ENCODE data around the gene PLEKHH1. TPM values are rescaled to one million over a fixed set of nuclear protein-coding genes. Genes with fewer than 3 reads are reported as not detected.

PLEKHH1 gene
- total and polyA plus RNA-seq, 3 donors from 2014 or later = 21.4 to 61.3 (median 49.1) TPM

GRCh38 chr14:67607646-67608045 lies 74.6 kb downstream of the PLEKHH1 start:
- H3K4me3 ChIP-seq = no peak overlapping the region

GRCh38 chr14:67609642-67610310 lies 76.7 kb downstream of the PLEKHH1 start:
- intact Hi-C loops (cut with DNase I; ENCODE audit: low total_unique reads) = no loop called here
- Histone ChIP-seq H3K4me3 (no peak overlapping the region), H3K4me1 (no peaks in the 10 kb centered on the region), H3K27me3 (no peaks in the 10 kb centered on the region), H3K9me3 (no peaks in the 10 kb centered on the region), H3K36me3 (ENCODE audit: low read depth, missing control alignments) (no peaks in the 10 kb centered on the region), H3K27ac (no peak overlapping the region)
- DNase-seq = no peak
- TF ChIP-seq CTCF (IDR thresholded peaks at IDR 0.05) (no peak), POLR2A (IDR thresholded peaks at IDR 0.05) (no peak)
- WGBS, 2 donors = 70 to 80% methylated on average over 10 of the region's 10 CpGs

More at GRCh38 chr14:67607646-67608045, 74.6 kb downstream of the PLEKHH1 start:
- 88 to 97% methylated on average over 5 of the region's 5 CpGs for WGBS, 2 donors
- H3K27me3 ChIP-seq = no peaks in the 10 kb centered on the region
- H3K27ac ChIP-seq = no peak overlapping the region
- intact Hi-C loops (cut with DNase I; ENCODE audit: low total_unique reads) = no loop called here
- no peak for DNase-seq
- no peaks in the 10 kb centered on the region for H3K9me3 ChIP-seq
- no peaks in the 10 kb centered on the region for H3K36me3 ChIP-seq (ENCODE audit: low read depth, missing control alignments)
- no peak for TF ChIP-seq CTCF (IDR thresholded peaks at IDR 0.05)
- no peak for TF ChIP-seq POLR2A (IDR thresholded peaks at IDR 0.05)
- no peaks in the 10 kb centered on the region for H3K4me1 ChIP-seq

GRCh38 chr14:67610491-67610890 lies 77.4 kb downstream of the PLEKHH1 start:
- H3K27ac ChIP-seq = no peak overlapping the region
- no peaks in the 10 kb centered on the region for H3K36me3 ChIP-seq (ENCODE audit: low read depth, missing control alignments)
- no peak for DNase-seq
- no peak overlapping the region for H3K4me3 ChIP-seq
- intact Hi-C loops (cut with DNase I; ENCODE audit: low total_unique reads) = no loop called here
- TF ChIP-seq CTCF (IDR thresholded peaks at IDR 0.05) (no peak), POLR2A (IDR thresholded peaks at IDR 0.05) (no peak)
- no peaks in the 10 kb centered on the region for H3K4me1 ChIP-seq
- WGBS, 2 donors = 86 to 87% methylated on average over 1 of the region's 1 CpG
- no peaks in the 10 kb centered on the region for H3K9me3 ChIP-seq
- H3K27me3 ChIP-seq = no peaks in the 10 kb centered on the region

- H3K9me3 ChIP-seq = no peaks in the 10 kb centered on the region
- no peak for DNase-seq
- H3K36me3 ChIP-seq (ENCODE audit: low read depth, missing control alignments) = no peaks in the 10 kb centered on the region
- TF ChIP-seq CTCF (IDR thresholded peaks at IDR 0.05) (peak; percentile 64 to 74 (median 66)), POLR2A (IDR thresholded peaks at IDR 0.05) (no peak)
- no peaks in the 10 kb centered on the region for H3K27me3 ChIP-seq
- no peak overlapping the region for H3K4me3 ChIP-seq
- intact Hi-C loops (cut with DNase I; ENCODE audit: low total_unique reads) = no loop called here
- peaks cover 8% of the 10 kb centered on the region for H3K4me1 ChIP-seq
- H3K27ac ChIP-seq = no peak overlapping the region
Observed at GRCh38 chr14:67618617-67619063, 85.5 kb downstream of the PLEKHH1 start.

All from testis (tissue), 3 donors.